ENCODE measurements around the gene FOXO1.
A peak's percentile ranks its signal among the peaks of the same experiment; 100 is the strongest.

Gene FOXO1

DNA sequence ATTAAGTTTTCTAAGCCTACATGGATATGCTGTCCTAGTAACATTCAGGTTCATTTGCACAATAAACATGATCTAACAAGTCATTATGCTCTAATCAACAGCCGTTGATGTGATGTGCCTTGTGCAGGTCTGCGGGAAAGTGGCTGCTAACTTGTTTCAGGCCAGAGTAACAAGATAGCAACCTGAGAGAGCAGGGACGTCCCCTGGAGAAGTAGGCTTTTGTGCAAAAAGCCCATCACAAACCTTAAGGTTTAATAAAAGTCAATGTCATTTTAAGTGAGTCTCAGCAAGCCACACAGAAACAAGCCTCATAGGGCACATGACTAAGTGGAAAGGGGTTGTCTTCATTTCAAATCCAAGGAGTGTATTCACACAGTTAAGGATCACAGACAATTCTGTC is 17.6 kb downstream of the FOXO1 start:
- H3K4me3 ChIP-seq (ENCODE audit: low read length, poor library complexity, severe bottlenecking) = peak overlapping the region; percentile 48
- peaks cover 38% of the 10 kb centered on the region for H3K79me2 ChIP-seq (ENCODE audit: insufficient read depth, low read length)
- no peaks in the 10 kb centered on the region for H3K9me3 ChIP-seq (ENCODE audit: insufficient read depth, low read depth, low read length)
- peaks cover 5% of the 10 kb centered on the region; the same call in 1 of the 2 replicates for H3F3A ChIP-seq (ENCODE audit: low read depth)
- no peaks in the 10 kb centered on the region for H3K9me2 ChIP-seq (replicated peaks; ENCODE audit: low read depth, low read length)
- no peaks in the 10 kb centered on the region for H3K36me3 ChIP-seq (ENCODE audit: insufficient read depth, low read length)
- TF ChIP-seq CTCF (conservative IDR thresholded peaks at IDR 0.05; ENCODE audit: low read length) (no peak), EZH2phosphoT487 (IDR thresholded peaks at IDR 0.05; ENCODE audit: borderline replicate concordance) (no peak)
- H3K27me3 ChIP-seq (ENCODE audit: insufficient read depth, low read length, poor library complexity, severe bottlenecking) = no peaks in the 10 kb centered on the region
- no peak overlapping the region for H2AFZ ChIP-seq (ENCODE audit: low read length)
- H4K20me1 ChIP-seq (ENCODE audit: insufficient read depth, low read length, poor library complexity, severe bottlenecking) = no peaks in the 10 kb centered on the region
- peak overlapping the region; percentile 69 for H3K4me2 ChIP-seq (ENCODE audit: low read depth, low read length, poor library complexity, severe bottlenecking)
- H3K4me1 ChIP-seq (ENCODE audit: insufficient read depth, low read length, poor library complexity, severe bottlenecking) = peaks cover 71% of the 10 kb centered on the region
- H3K9ac ChIP-seq (ENCODE audit: low read depth, low read length, poor library complexity, severe bottlenecking) = peak overlapping the region; percentile 57

- no peaks in the 10 kb centered on the region for H3K9me2 ChIP-seq (replicated peaks; ENCODE audit: low read depth, low read length)
- peaks cover 3% of the 10 kb centered on the region; the same call in 1 of the 2 replicates for H3F3A ChIP-seq (ENCODE audit: low read depth)
- peak overlapping the region; percentile 57 for H3K9ac ChIP-seq (ENCODE audit: low read depth, low read length, poor library complexity, severe bottlenecking)
- no peaks in the 10 kb centered on the region for H3K27me3 ChIP-seq (ENCODE audit: insufficient read depth, low read length, poor library complexity, severe bottlenecking)
- H3K79me2 ChIP-seq (ENCODE audit: insufficient read depth, low read length) = peaks cover 41% of the 10 kb centered on the region
- no peaks in the 10 kb centered on the region for H3K36me3 ChIP-seq (ENCODE audit: insufficient read depth, low read length)
- peaks cover 63% of the 10 kb centered on the region for H3K4me1 ChIP-seq (ENCODE audit: insufficient read depth, low read length, poor library complexity, severe bottlenecking)
- H3K4me3 ChIP-seq (ENCODE audit: low read length, poor library complexity, severe bottlenecking) = peak overlapping the region; percentile 48
- no peak overlapping the region for H2AFZ ChIP-seq (ENCODE audit: low read length)
- TF ChIP-seq CTCF (conservative IDR thresholded peaks at IDR 0.05; ENCODE audit: low read length) (no peak), EZH2phosphoT487 (IDR thresholded peaks at IDR 0.05; ENCODE audit: borderline replicate concordance) (no peak)
- peak overlapping the region; percentile 69 for H3K4me2 ChIP-seq (ENCODE audit: low read depth, low read length, poor library complexity, severe bottlenecking)
- no peaks in the 10 kb centered on the region for H3K9me3 ChIP-seq (ENCODE audit: insufficient read depth, low read depth, low read length)
- no peaks in the 10 kb centered on the region for H4K20me1 ChIP-seq (ENCODE audit: insufficient read depth, low read length, poor library complexity, severe bottlenecking)
Measured at GRCh38 chr13:40648040-40648439, 18.4 kb downstream of the FOXO1 start.

GRCh38 chr13:40644838-40645604 is 21.4 kb downstream of the FOXO1 start:
- Histone ChIP-seq H4K20me1 (ENCODE audit: insufficient read depth, low read length, poor library complexity, severe bottlenecking) (no peaks in the 10 kb centered on the region), H3K4me1 (ENCODE audit: insufficient read depth, low read length, poor library complexity, severe bottlenecking) (peaks cover 59% of the 10 kb centered on the region), H3K79me2 (ENCODE audit: insufficient read depth, low read length) (peaks cover 18% of the 10 kb centered on the region; the same call in 1 of the 2 replicates)

More at GRCh38 chr13:40644838-40645604, 21.4 kb downstream of the FOXO1 start:
- no peak for TF ChIP-seq CTCF (conservative IDR thresholded peaks at IDR 0.05; ENCODE audit: low read length)
- TF ChIP-seq EZH2phosphoT487 (IDR thresholded peaks at IDR 0.05; ENCODE audit: borderline replicate concordance) = no peak
- H3K9ac ChIP-seq (ENCODE audit: low read depth, low read length, poor library complexity, severe bottlenecking) = no peak overlapping the region
- H3K4me2 ChIP-seq (ENCODE audit: low read depth, low read length, poor library complexity, severe bottlenecking) = peak overlapping the region; percentile 32
- H3F3A ChIP-seq (ENCODE audit: low read depth) = peaks cover 3% of the 10 kb centered on the region; the same call in 1 of the 2 replicates
- H3K36me3 ChIP-seq (ENCODE audit: insufficient read depth, low read length) = no peaks in the 10 kb centered on the region
- H3K4me3 ChIP-seq (ENCODE audit: low read length, poor library complexity, severe bottlenecking) = no peak overlapping the region
- H3K9me2 ChIP-seq (replicated peaks; ENCODE audit: low read depth, low read length) = no peaks in the 10 kb centered on the region
- H3K27me3 ChIP-seq (ENCODE audit: insufficient read depth, low read length, poor library complexity, severe bottlenecking) = no peaks in the 10 kb centered on the region
- no peak overlapping the region for H2AFZ ChIP-seq (ENCODE audit: low read length)
- no peaks in the 10 kb centered on the region for H3K9me3 ChIP-seq (ENCODE audit: insufficient read depth, low read depth, low read length)
